Endothelial cell of umbilical vein (primary cell): Measurements from ENCODE around the gene FNDC3A. TPM values are rescaled to one million over a fixed set of nuclear protein-coding genes. Genes with fewer than 3 reads are reported as not detected.
A peak's percentile ranks its signal among the peaks of the same experiment; 100 is the strongest.

Source experiments
- BruUV-seq: library from RNA; stranded (reverse); fragments of 400-500 nt; replicated peaks from 2 replicates; lab custom pipeline; 2021; lab: Mats Ljungman, UMichigan
- CTCF ChIA-PET: fragments of 300-600, 350-600 bp; sonication (Branson Sonifier 250); formaldehyde crosslinking; loops from one replicate; lab custom pipeline; 2021; ENCODE audit warnings: antibody characterized with exemption, inconsistent platforms; lab: Charles Lee
- POLR2A ChIA-PET: fragments of 300-600, 350-600 bp; sonication (Branson Sonifier 250); formaldehyde crosslinking; loops from one replicate; lab custom pipeline; 2021; ENCODE audit warnings: antibody characterized with exemption, inconsistent platforms; lab: Charles Lee
- DNase-seq: peaks from one replicate; pipeline ENCODE4 v3.0.0-alpha.2; 2011; ENCODE audit warnings: low read depth, low spot score
- FAIRE-seq: peaks from 2 replicates; lab custom pipeline; 2011; peaks lifted over from hg19 to GRCh38; lab: Jason Lieb, UNC
- H2AFZ ChIP-seq: 2 replicates; pipeline ENCODE4 v1.6.0; 2012; ENCODE audit warnings: low read depth, low read length, control low read depth, inconsistent platforms
- H3K27ac ChIP-seq: 2 replicates; pipeline ENCODE4 v1.5.1; 2011; ENCODE audit warnings: low read depth, mild to moderate bottlenecking, control low read depth, low read length, moderate library complexity; ENCODE audit not compliant: insufficient read depth
- H3K27me3 ChIP-seq, 2 experiments: 2 replicates each; pipeline versions ENCODE4 v1.6.0 to v1.6.1; 2011; ENCODE audit warnings: low read length in 2 of 2, mixed read lengths in 1 of 2; ENCODE audit not compliant: control insufficient read depth in 2 of 2, insufficient read depth in 2 of 2
- H3K36me3 ChIP-seq, 2 experiments: 2 replicates in 1 of 2; 3 replicates in 1 of 2; pipeline ENCODE4 v1.5.1; 2011; ENCODE audit warnings: low read length in 2 of 2, mild to moderate bottlenecking in 1 of 2, moderate library complexity in 1 of 2; ENCODE audit not compliant: control insufficient read depth in 2 of 2, insufficient read depth in 2 of 2; ENCODE audit errors: extremely low read depth in 1 of 2
- H3K4me1 ChIP-seq: 3 replicates; pipeline ENCODE4 v1.5.1; 2011; ENCODE audit warnings: mild to moderate bottlenecking, low read length; ENCODE audit not compliant: control insufficient read depth, insufficient read depth; ENCODE audit errors: extremely low read depth
- H3K4me2 ChIP-seq: 2 replicates; pipeline ENCODE4 v1.6.1; 2011; ENCODE audit warnings: low read length, control low read depth, mixed read lengths; ENCODE audit not compliant: insufficient read depth
- H3K4me3 ChIP-seq, 3 experiments: fragments of 200-600 bp in 1 of 3; sonication (generic), shearing (Covaris generic) in 1 of 3; replicated peaks in 1 of 3; 2 replicates each; pipeline ENCODE4 v1.5.1; 2011 to 2016; ENCODE audit warnings: control low read depth in 3 of 3, low read length in 3 of 3, mild to moderate bottlenecking in 2 of 3, inconsistent platforms in 1 of 3, low read depth in 1 of 3, moderate library complexity in 1 of 3; ENCODE audit not compliant: insufficient read depth in 1 of 3
- H3K79me2 ChIP-seq: 2 replicates; pipeline ENCODE4 v1.6.0; 2012; ENCODE audit warnings: low read length, inconsistent platforms; ENCODE audit not compliant: control insufficient read depth, insufficient read depth
- H3K9ac ChIP-seq: replicated peaks from 2 replicates; pipeline ENCODE3; 2011; ENCODE audit warnings: low read length, control low read depth; ENCODE audit not compliant: insufficient read depth; ENCODE audit errors: extremely low read depth
- H3K9me1 ChIP-seq: replicated peaks from 3 replicates; pipeline ENCODE4 v1.6.0; 2011; ENCODE audit warnings: mild to moderate bottlenecking, low read length; ENCODE audit not compliant: control insufficient read depth, insufficient read depth; ENCODE audit errors: extremely low read depth
- H3K9me3 ChIP-seq: replicated peaks from 2 replicates; pipeline ENCODE4 v1.5.1; 2012; ENCODE audit warnings: low read length, inconsistent platforms; ENCODE audit not compliant: control insufficient read depth, insufficient read depth
- H4K20me1 ChIP-seq: replicated peaks from 2 replicates; pipeline ENCODE3; 2011; ENCODE audit warnings: mild to moderate bottlenecking, low read length; ENCODE audit not compliant: control insufficient read depth, insufficient read depth; ENCODE audit errors: extremely low read depth
- EZH2 ChIP-seq: IDR thresholded peaks from 2 replicates; pipeline ENCODE4 v1.6.1; 2012; ENCODE audit warnings: borderline replicate concordance, low read depth, mild to moderate bottlenecking, moderate library complexity, low read length, inconsistent platforms; ENCODE audit not compliant: severe bottlenecking
- FOS ChIP-seq: IDR thresholded peaks from 2 replicates; pipeline ENCODE4 v1.6.1; 2011; ENCODE audit warnings: mild to moderate bottlenecking, low read length, moderate library complexity, borderline replicate concordance; ENCODE audit not compliant: insufficient read depth
- JUN ChIP-seq: IDR thresholded peaks from 2 replicates; pipeline ENCODE4 v1.6.1; 2011; ENCODE audit warnings: borderline replicate concordance, low read depth; ENCODE audit not compliant: insufficient read length, insufficient read depth
- MYC ChIP-seq: IDR thresholded peaks from one replicate; pipeline ENCODE4 v1.6.1; 2011; ENCODE audit warnings: mild to moderate bottlenecking, low read depth, low read length
- POLR2A ChIP-seq: IDR thresholded peaks from 2 replicates; pipeline ENCODE4 v1.6.1; 2012; ENCODE audit warnings: low read depth, mild to moderate bottlenecking, control low read depth, low read length
- dilution Hi-C: fragments of 300-500 bp; cut with MboI; formaldehyde crosslinking; loops from one replicate; pipeline ENCODE4 v1.15.0; 2019; ENCODE audit warnings: low sequenced_read_pairs; ENCODE audit not compliant: extremely low pct_ligation_motif_present
- intact Hi-C: fragments of 100-400 bp; cut with micrococcal nuclease; formaldehyde crosslinking; loops from one replicate; pipeline ENCODE4 v1.10.0; 2022
- polyA plus RNA-seq, 4 experiments: library from polyadenylated mRNA; depleted of rRNA in 3 of 4; stranded (reverse) in 3 of 4; unstranded in 1 of 4; fragments of >200 nt; gene quantifications; 2 replicates each; pipeline versions ENCODE4 v1.2.1 to v1.2.3, GENCODE V29; 2011 to 2012; ENCODE audit warnings: missing spikeins in 1 of 4
- total RNA-seq: library from RNA; stranded (reverse); gene quantifications from 2 replicates; pipeline ENCODE4 v1.2.3, GENCODE V29; 2021
- TF ChIP-seq, protein P1 (sequence below), 2 donors: IDR thresholded peaks; 1 replicate in 1 of 2; 2 replicates in 1 of 2; pipeline ENCODE4 v1.5.1; 2011; ENCODE audit warnings: low read length in 2 of 2, mild to moderate bottlenecking in 2 of 2, moderate library complexity in 2 of 2, control low read depth in 1 of 2, inconsistent platforms in 1 of 2, low read depth in 1 of 2; ENCODE audit not compliant: insufficient read depth in 1 of 2; ENCODE audit errors: extremely low read depth in 1 of 2
- TF ChIP-seq, protein P2 (sequence below): IDR thresholded peaks from 2 replicates; pipeline ENCODE4 v1.6.1; 2011; ENCODE audit not compliant: insufficient read depth, insufficient read length

FNDC3A gene
- total and polyA plus RNA-seq, 2 donors (not counting 3 experiments of a cell fraction or from before 2014, with no cell fraction given), result 26.3 to 50.8 TPM

DNA sequence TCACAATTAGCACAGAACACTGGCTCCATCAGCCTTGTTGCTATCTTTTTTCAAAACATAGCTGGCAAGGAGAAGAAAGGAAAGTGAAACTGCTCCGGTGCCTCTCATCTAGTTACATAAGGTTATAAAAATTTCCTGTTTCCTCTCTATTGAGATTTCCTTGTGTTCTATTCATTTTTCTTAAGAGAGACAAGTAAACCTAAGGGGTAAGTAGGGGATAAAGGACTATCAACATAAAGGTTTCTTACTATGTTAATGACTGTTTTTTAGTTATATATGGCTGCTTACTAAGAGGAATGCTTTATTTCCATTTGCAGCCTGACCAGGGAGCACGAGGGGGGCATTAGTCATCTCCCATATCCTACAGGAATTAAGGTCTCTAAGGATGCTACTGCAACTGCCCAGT is 171.2 kb downstream of the FNDC3A start:
- DNase-seq (peak; percentile 85), FAIRE-seq (peak; percentile 38)
- Histone ChIP-seq H3K36me3 (peaks cover 5% of the 10 kb centered on the region in 2 experiments), H3K27me3 (no peaks in the 10 kb centered on the region), H3K27ac (peak overlapping the region; percentile 85), H3K4me3 (peak overlapping the region; percentile 10 to 84 (median 79)), H3K79me2 (peaks cover 26% of the 10 kb centered on the region), H3K9me1 (no peaks in the 10 kb centered on the region), H3K4me1 (peaks cover 20% of the 10 kb centered on the region), H3K4me2 (peak overlapping the region; percentile 99), H3K9me3 (peaks cover 2% of the 10 kb centered on the region), H4K20me1 (no peaks in the 10 kb centered on the region), H2AFZ (no peak overlapping the region), H3K9ac (peak overlapping the region; percentile 73)
- TF ChIP-seq EZH2, result no peak
- TF ChIP-seq JUN, result peak; percentile 6
- TF ChIP-seq FOS, result peak; percentile 51
- no peak for TF ChIP-seq MYC
- TF ChIP-seq, protein P1, sequence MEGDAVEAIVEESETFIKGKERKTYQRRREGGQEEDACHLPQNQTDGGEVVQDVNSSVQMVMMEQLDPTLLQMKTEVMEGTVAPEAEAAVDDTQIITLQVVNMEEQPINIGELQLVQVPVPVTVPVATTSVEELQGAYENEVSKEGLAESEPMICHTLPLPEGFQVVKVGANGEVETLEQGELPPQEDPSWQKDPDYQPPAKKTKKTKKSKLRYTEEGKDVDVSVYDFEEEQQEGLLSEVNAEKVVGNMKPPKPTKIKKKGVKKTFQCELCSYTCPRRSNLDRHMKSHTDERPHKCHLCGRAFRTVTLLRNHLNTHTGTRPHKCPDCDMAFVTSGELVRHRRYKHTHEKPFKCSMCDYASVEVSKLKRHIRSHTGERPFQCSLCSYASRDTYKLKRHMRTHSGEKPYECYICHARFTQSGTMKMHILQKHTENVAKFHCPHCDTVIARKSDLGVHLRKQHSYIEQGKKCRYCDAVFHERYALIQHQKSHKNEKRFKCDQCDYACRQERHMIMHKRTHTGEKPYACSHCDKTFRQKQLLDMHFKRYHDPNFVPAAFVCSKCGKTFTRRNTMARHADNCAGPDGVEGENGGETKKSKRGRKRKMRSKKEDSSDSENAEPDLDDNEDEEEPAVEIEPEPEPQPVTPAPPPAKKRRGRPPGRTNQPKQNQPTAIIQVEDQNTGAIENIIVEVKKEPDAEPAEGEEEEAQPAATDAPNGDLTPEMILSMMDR (IDR thresholded peaks at IDR 0.05; ENCODE audit: extremely low read depth in 1 of 2, insufficient read depth in 1 of 2, low read depth in 1 of 2, low read length in 2 of 2), result no peak
- TF ChIP-seq, protein P2, sequence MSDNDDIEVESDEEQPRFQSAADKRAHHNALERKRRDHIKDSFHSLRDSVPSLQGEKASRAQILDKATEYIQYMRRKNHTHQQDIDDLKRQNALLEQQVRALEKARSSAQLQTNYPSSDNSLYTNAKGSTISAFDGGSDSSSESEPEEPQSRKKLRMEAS, result no peak
- TF ChIP-seq POLR2A, result no peak
- ChIA-PET CTCF (interaction anchor here (1.4 kb wide), 3 partner anchors 34 to 47 kb away, joined by 3 to 4 read pairs (median 3); no protein-coding TSS in a partner anchor), POLR2A (interaction anchor here (0.7 to 1.0 kb wide), 2 partner anchors 29 to 37 kb away, joined by 3 read pairs; no protein-coding TSS in a partner anchor)
- BruUV-seq, result no TSS peak
- dilution Hi-C loops, result no loop called here
- intact Hi-C loops, result loop anchor here (5.0 kb wide), 1 partner anchor 35 kb away; no protein-coding TSS in a partner anchor
